Activated CD4-positive, alpha-beta memory T cell treated with anti-CD3 and anti-CD28 coated beads, Interleukin-2, amount 10 ng/mL, durations not matched to agents 7 days and 5 days (primary cell): Measurements from ENCODE around the gene ITGB2. TPM values are rescaled to one million over a fixed set of nuclear protein-coding genes. Genes with fewer than 3 reads are reported as not detected.

Source experiments
- total RNA-seq, 2 experiments: library from RNA; stranded (reverse); gene quantifications; one replicate each; pipeline ENCODE4 v1.2.3, GENCODE V29; 2021

Gene ITGB2
- total RNA-seq, 2 experiments from 2014 or later = 631 to 642 TPM

Other genes with a start within 250 kb of the ITGB2 start
- gene KRTAP12-1, start 238.7 kb downstream of the ITGB2 start, total RNA-seq = not detected
- gene KRTAP10-12, start 223.7 kb downstream of the ITGB2 start, total RNA-seq = not detected
- gene TSPEAR, start 209.3 kb downstream of the ITGB2 start, total RNA-seq = not detected
- 10 to 100 TPM; 70.7 to 74.0 TPM for gene UBE2G2, start 119.1 kb downstream of the ITGB2 start, total RNA-seq
- 10 to 100 TPM; 86.5 to 89.0 TPM for gene SUMO3, start 102.8 kb downstream of the ITGB2 start, total RNA-seq
- gene PTTG1IP, start 47.2 kb downstream of the ITGB2 start, total RNA-seq = 10 to 100 TPM; 80.3 to 82.6 TPM
- gene SLX9, start 19.1 kb upstream of the ITGB2 start, total RNA-seq = 10 to 100 TPM; 42.4 to 47.0 TPM
- 10 to 100 TPM; 59.1 to 59.6 TPM for gene ADARB1, start 153.7 kb upstream of the ITGB2 start, total RNA-seq